ENCODE measurements around the gene FAM83E.

The FAM83E gene

GRCh38 chr19:48629297-48629598 lies 14.4 kb upstream of the FAM83E start:
- Histone ChIP-seq H3K4me2 (ENCODE audit: low read depth, low read length, poor library complexity, severe bottlenecking) (no peak overlapping the region), H3K36me3 (ENCODE audit: low read length) (no peaks in the 10 kb centered on the region), H3K9me2 (replicated peaks; ENCODE audit: insufficient read depth, low read length) (no peaks in the 10 kb centered on the region), H3K4me3 (ENCODE audit: insufficient read depth, low read length, poor library complexity, severe bottlenecking) (no peak overlapping the region), H3F3A (ENCODE audit: insufficient read depth) (peaks cover 9% of the 10 kb centered on the region), H3K9me3 (ENCODE audit: insufficient read depth, low read length) (no peaks in the 10 kb centered on the region), H2AFZ (ENCODE audit: low read depth, low read length, severe bottlenecking) (no peak overlapping the region), H3K9ac (ENCODE audit: low read length) (no peak overlapping the region), H3K79me2 (ENCODE audit: insufficient read depth, low read length) (no peaks in the 10 kb centered on the region), H4K20me1 (ENCODE audit: low read depth, low read length) (no peaks in the 10 kb centered on the region), H3K27ac (ENCODE audit: low read depth, low read length) (no peak overlapping the region), H3K27me3 (ENCODE audit: low read length) (no peaks in the 10 kb centered on the region)
- TF ChIP-seq EZH2phosphoT487 (conservative IDR thresholded peaks at IDR 0.05; ENCODE audit: low read length): no peak
- TF ChIP-seq, protein P1, sequence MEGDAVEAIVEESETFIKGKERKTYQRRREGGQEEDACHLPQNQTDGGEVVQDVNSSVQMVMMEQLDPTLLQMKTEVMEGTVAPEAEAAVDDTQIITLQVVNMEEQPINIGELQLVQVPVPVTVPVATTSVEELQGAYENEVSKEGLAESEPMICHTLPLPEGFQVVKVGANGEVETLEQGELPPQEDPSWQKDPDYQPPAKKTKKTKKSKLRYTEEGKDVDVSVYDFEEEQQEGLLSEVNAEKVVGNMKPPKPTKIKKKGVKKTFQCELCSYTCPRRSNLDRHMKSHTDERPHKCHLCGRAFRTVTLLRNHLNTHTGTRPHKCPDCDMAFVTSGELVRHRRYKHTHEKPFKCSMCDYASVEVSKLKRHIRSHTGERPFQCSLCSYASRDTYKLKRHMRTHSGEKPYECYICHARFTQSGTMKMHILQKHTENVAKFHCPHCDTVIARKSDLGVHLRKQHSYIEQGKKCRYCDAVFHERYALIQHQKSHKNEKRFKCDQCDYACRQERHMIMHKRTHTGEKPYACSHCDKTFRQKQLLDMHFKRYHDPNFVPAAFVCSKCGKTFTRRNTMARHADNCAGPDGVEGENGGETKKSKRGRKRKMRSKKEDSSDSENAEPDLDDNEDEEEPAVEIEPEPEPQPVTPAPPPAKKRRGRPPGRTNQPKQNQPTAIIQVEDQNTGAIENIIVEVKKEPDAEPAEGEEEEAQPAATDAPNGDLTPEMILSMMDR (IDR thresholded peaks at IDR 0.05; ENCODE audit: insufficient read depth, low read length, poor library complexity, severe bottlenecking): no peak

DNA sequence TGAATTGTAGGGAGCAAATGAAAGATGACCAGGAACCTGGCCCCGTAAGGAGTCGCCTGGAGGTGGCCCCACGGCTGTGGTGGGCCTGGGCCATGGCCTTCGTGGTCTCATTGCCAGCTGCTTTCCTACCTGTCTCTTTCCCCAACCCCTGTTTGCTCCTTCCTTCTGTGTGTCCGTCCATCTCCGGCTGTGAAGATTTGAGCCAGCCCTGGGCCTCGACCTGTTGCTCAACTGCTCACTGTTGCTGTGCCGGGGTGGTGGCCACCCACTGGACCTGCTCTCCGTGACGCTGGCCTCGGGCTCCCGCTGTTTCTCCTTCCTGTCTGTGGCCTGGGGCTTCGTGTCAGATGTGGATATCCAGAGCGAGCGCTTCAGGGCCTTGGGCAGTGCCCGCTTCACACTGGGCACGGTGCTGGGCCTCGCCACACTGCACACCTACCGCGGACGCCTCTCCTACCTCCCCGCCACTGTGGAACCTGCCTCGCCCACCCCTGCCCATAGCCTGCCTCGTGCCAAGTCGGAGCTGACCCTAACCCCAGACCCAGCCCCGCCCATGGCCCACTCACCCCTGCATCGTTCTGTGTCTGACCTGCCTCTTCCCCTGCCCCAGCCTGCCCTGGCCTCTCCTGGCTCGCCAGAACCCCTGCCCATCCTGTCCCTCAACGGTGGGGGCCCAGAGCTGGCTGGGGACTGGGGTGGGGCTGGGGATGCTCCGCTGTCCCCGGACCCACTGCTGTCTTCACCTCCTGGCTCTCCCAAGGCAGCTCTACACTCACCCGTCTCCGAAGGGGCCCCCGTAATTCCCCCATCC lies 13.8 kb upstream of the FAM83E start:
- Histone ChIP-seq H2AFZ (ENCODE audit: low read depth, low read length, severe bottlenecking) (no peak overlapping the region), H3K9ac (ENCODE audit: low read length) (no peak overlapping the region), H3K27me3 (ENCODE audit: low read length) (no peaks in the 10 kb centered on the region), H3K79me2 (ENCODE audit: insufficient read depth, low read length) (peaks cover 2% of the 10 kb centered on the region; the same call in 1 of the 2 replicates), H3K4me3 (ENCODE audit: insufficient read depth, low read length, poor library complexity, severe bottlenecking) (no peak overlapping the region), H3K27ac (ENCODE audit: low read depth, low read length) (no peak overlapping the region), H4K20me1 (ENCODE audit: low read depth, low read length) (no peaks in the 10 kb centered on the region), H3K9me3 (ENCODE audit: insufficient read depth, low read length) (no peaks in the 10 kb centered on the region), H3K9me2 (replicated peaks; ENCODE audit: insufficient read depth, low read length) (no peaks in the 10 kb centered on the region), H3F3A (ENCODE audit: insufficient read depth) (peaks cover 8% of the 10 kb centered on the region; the same call in 1 of the 2 replicates), H3K4me2 (ENCODE audit: low read depth, low read length, poor library complexity, severe bottlenecking) (no peak overlapping the region), H3K36me3 (ENCODE audit: low read length) (no peaks in the 10 kb centered on the region)
- TF ChIP-seq, protein P1 (IDR thresholded peaks at IDR 0.05; ENCODE audit: insufficient read depth, low read length, poor library complexity, severe bottlenecking): no peak
- TF ChIP-seq EZH2phosphoT487 (conservative IDR thresholded peaks at IDR 0.05; ENCODE audit: low read length): no peak

DNA sequence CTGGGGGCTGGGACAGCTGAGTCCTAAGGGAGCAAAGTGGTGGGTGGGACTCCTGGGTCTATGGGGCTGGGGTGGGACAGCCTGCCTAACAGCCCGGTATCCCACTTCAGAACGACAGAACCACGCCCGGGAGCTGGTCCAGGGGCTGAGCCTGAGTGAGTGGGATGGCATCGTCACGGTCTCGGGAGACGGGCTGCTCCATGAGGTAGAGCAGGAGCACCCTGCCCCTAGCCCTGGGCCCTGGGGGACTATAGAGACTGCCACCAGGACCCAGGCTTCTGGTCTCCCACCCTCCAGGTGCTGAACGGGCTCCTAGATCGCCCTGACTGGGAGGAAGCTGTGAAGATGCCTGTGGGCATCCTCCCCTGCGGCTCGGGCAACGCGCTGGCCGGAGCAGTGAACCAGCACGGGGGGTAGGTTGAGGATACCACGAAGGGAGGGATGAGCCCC lies 13.0 kb upstream of the FAM83E start:
- Histone ChIP-seq H3K9me3 (ENCODE audit: insufficient read depth, low read length) (no peaks in the 10 kb centered on the region), H2AFZ (ENCODE audit: low read depth, low read length, severe bottlenecking) (no peak overlapping the region), H3K27ac (ENCODE audit: low read depth, low read length) (no peak overlapping the region), H3F3A (ENCODE audit: insufficient read depth) (peaks cover 5% of the 10 kb centered on the region; the same call in 1 of the 2 replicates), H3K9ac (ENCODE audit: low read length) (no peak overlapping the region), H3K9me2 (replicated peaks; ENCODE audit: insufficient read depth, low read length) (no peaks in the 10 kb centered on the region), H3K4me3 (ENCODE audit: insufficient read depth, low read length, poor library complexity, severe bottlenecking) (no peak overlapping the region), H3K36me3 (ENCODE audit: low read length) (no peaks in the 10 kb centered on the region), H3K27me3 (ENCODE audit: low read length) (no peaks in the 10 kb centered on the region), H3K79me2 (ENCODE audit: insufficient read depth, low read length) (peaks cover 6% of the 10 kb centered on the region; the same call in 1 of the 2 replicates), H3K4me2 (ENCODE audit: low read depth, low read length, poor library complexity, severe bottlenecking) (no peak overlapping the region), H4K20me1 (ENCODE audit: low read depth, low read length) (no peaks in the 10 kb centered on the region)
- TF ChIP-seq, protein P1 (IDR thresholded peaks at IDR 0.05; ENCODE audit: insufficient read depth, low read length, poor library complexity, severe bottlenecking): no peak
- no peak for TF ChIP-seq EZH2phosphoT487 (conservative IDR thresholded peaks at IDR 0.05; ENCODE audit: low read length)
